ENCODE results near the gene PARP15.

- TF ChIP-seq CTCF (IDR thresholded peaks at IDR 0.05; ENCODE audit: borderline replicate concordance, extremely low read depth, low read length, poor library complexity, severe bottlenecking) (no peak), EZH2 (IDR thresholded peaks at IDR 0.05; ENCODE audit: borderline replicate concordance, low read depth, low read length, severe bottlenecking) (no peak)
These were observed 59.2 kb downstream of the PARP15 start for GRCh38 chr3:122636697-122637096.

Measured in DND-41 (cell line).